ENCODE measurements around the gene MYT1.

MYT1 gene

GRCh38 chr20:64236137-64237088, 72.2 kb downstream of the MYT1 start:
- no peak for DNase-seq

GRCh38 chr20:64237316-64237715, 73.1 kb downstream of the MYT1 start:
- no peak for DNase-seq

- no peak for DNase-seq
Observed at GRCh38 chr20:64238115-64238825, 74.0 kb downstream of the MYT1 start.

GRCh38 chr20:64238851-64239387, 74.7 kb downstream of the MYT1 start:
- DNase-seq = no peak

- no peak for DNase-seq
Observed at GRCh38 chr20:64239449-64240242, 75.4 kb downstream of the MYT1 start.

GRCh38 chr20:64240243-64241015, 76.2 kb downstream of the MYT1 start:
- DNase-seq = no peak

GRCh38 chr20:64241061-64241460, 76.8 kb downstream of the MYT1 start:
- DNase-seq = no peak

GRCh38 chr20:64242003-64242796, 77.9 kb downstream of the MYT1 start:
- no peak for DNase-seq

- no peak for DNase-seq
Observed at GRCh38 chr20:64242797-64243475, 78.7 kb downstream of the MYT1 start.

- DNase-seq = no peak
Observed at GRCh38 chr20:64244281-64244805, 80.1 kb downstream of the MYT1 start.

- no peak for DNase-seq
Observed at GRCh38 chr20:64244870-64245603, 80.8 kb downstream of the MYT1 start.

GRCh38 chr20:64245746-64246595, 81.7 kb downstream of the MYT1 start:
- DNase-seq = no peak

GRCh38 chr20:64246616-64247306, 82.5 kb downstream of the MYT1 start:
- no peak for DNase-seq

- DNase-seq = no peak
Observed at GRCh38 chr20:64247307-64247618, 83.0 kb downstream of the MYT1 start.

GRCh38 chr20:64247970-64248841, 84.0 kb downstream of the MYT1 start:
- no peak for DNase-seq

- DNase-seq = no peak
Observed at GRCh38 chr20:64250027-64250426, 85.8 kb downstream of the MYT1 start.

- no peak for DNase-seq
Observed at GRCh38 chr20:64253000-64253383, 88.7 kb downstream of the MYT1 start.
